Activated CD4-positive, CD25-positive, alpha-beta regulatory T cell treated with anti-CD3 and anti-CD28 coated beads, Interleukin-2, amount 50 U/mL, for 24 hours (primary cell): ENCODE data around the gene PLXNC1.

Source experiments
- ATAC-seq, 2 donors: fragments of 150-1000 bp; cut with Tn5 transposase; one replicate each; pipeline ENCODE4 v1.10.0; 2021; ENCODE audit warnings: mild to moderate bottlenecking in 1 of 2, moderate library complexity in 1 of 2

Gene PLXNC1

DNA sequence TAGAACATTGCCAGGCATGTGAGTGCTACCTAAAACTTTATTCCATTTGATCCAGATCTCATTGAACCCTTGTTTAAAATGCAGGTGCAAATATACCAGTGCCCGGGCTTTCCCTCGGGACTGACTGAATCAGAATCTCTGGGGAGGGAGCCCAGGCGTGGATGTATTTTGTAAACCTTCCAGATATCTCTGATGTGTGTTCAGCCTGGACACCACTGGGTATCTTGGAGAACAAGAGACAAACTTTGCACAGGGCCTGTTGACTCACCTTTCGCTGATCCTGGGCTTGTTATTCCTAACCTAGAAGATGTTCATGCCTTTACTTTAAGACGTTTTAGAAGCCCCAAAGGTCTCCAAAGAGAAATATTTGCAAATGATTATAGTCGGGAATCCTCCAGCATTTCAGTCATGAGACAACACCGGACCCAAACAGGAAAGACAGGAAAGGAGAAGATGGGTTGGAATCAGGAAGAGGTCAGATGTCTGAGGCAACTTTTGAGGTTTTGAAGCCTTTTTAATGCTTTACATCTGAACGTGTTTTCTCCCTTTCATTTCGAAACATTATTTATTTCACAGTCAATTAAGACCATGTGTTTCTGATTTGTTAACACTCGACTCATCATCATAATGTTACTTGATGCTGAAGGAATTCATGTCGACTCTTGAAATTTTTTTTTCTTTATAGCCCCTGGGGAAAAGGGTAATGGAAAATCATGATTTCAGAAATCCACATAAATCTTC, 118.6 kb downstream of the PLXNC1 start:
- ATAC-seq: no peak

DNA sequence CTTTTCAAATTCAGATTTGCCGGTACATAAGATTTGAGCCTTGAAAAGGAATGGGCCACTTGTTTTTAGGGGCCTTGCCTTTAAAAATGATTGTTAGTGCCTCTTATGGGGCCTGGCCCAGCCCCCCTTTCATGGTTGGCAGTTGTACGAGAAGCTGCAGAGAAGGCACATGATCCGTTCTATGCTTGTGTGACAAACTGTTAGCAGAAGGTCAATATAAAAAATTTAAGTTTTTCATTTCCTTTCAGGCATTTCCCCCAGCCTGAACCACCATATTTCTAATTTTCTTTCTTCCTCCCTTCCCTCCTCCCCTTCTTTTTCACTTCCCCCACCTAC, 119.1 kb downstream of the PLXNC1 start:
- ATAC-seq: no peak

DNA sequence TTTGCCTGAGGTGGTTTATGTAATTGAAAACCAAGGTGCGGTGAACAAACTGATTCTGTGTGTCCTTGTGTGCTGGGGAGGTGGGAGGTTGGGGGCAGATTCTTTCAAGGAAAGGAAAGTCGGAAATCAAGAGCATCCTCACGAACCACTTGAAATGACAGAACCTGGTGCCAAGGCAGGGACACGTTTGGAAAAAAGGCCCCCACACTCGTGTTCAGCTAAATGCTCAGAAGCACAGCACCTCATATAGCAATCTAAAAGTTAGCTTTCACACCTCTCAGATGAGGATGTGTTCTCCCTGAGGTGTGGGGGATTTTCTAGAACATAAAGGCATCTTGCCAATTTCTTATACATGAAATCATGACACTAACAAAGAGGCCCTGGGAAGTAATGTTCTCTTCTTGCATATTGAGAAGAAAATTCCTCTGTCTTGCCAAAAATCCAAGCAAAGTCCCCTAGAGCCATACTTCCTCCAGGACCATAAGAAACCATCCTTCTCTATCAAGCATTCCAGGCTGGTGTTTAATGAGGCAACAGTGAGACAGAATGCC, 119.6 kb downstream of the PLXNC1 start:
- ATAC-seq: no peak

DNA sequence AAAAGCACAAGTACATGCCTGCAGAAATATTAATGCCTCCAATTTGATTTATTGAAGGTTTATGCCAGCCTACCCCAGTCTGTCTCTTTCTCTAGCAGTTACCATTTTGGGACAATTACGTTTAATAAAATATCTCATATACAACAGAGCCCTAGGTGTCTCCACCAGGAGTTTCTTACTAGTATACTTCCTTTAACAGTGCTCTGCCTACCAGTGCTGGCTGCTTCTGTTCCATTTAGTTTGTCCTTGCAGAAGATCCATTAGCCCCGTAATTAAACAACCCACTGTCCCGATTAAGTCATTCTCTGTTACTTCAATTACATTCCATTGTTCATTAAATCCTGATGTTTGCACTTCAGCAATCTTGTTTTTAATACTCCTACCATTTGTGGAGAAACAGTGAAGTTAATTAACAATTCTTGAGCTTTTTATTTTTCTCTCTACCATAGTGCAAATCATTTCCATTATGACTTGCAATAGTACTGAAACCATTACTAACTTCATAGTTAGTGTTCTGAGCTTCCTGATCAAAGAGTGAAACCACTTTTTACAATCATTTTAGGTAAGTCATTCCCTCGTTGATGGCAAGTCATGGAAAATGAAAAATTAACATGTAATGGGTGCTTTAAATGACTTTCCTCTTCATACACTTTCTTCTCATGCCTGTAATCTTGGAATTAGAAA, 121.1 kb downstream of the PLXNC1 start:
- peak; percentile 82 to 86 for ATAC-seq

DNA sequence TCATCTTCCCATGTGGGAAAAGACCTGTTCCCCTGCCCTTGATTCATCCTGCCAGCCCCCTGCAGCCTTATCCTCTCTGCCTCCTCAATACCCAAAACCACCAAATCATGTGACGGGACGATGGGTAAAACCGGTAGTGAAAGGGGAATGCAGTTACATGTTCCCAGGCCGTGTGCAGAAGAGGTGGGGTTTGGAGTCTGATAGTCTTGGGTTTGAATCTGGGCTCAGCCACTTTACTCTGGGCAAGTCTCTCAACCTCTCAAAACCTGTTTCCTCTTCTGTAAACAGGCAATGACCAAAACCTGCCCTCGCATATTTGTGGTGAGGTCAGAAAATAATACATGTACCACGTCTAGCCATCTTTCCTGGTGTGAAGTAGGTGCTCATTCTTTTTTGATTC, 123.0 kb downstream of the PLXNC1 start:
- ATAC-seq: no peak

DNA sequence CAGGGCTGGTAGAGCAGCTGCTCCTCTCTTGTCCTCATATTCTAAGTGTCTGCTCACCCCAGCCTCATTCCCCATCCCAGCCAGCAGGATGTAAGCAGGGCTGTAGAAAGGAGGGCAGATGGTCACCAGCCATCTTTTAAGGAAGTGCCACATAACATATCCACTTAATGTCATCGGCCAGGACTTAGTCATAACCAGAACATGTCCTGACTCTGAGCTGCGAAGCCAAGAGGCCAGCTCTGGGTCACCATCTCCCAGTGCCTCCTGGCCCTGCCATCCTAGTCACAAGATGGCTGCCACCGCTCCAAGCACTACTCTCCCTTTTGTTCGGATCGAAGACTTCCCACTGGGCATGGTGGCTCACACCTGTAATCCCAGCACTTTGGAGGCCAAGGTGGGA, 123.9 kb downstream of the PLXNC1 start:
- ATAC-seq: no peak

DNA sequence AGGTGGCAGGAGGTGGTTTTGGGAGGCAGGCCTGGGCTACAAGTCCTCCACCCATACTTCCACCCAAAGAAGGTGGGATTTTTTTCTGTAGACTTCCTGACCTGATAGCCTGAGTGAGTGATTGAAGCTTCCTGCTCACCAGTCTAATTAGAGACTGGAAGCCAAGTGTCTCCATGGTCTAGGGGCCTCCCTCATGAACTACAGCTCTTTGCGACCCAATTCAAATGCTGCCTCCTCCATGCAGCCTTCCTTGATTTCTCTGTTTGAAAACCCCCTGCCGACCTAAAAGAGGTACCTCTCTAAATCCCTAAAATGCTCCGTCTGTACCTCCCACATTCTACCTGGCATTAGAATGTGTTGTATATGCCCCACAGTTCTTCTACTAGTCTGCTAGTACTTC, 124.9 kb downstream of the PLXNC1 start:
- ATAC-seq: no peak

DNA sequence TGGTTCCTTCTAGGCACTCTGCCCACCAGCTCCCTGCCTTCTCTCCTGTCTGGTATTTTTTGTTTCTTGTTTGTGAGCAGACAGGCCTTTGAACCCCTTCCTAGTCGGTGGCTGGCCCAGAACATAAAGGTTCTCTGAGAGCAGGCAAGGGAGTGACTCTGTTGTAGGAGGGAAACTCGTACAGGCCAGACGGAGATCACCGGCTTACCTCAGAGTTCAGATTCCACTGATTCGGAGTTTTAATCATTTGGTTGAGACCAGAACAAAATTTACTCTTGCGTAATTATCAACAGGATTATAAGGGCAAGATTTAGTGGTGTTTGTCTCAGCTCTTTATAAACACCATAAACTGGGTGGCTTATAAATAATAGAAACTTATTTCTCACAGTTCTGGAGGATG, 128.3 kb downstream of the PLXNC1 start:
- ATAC-seq: no peak

DNA sequence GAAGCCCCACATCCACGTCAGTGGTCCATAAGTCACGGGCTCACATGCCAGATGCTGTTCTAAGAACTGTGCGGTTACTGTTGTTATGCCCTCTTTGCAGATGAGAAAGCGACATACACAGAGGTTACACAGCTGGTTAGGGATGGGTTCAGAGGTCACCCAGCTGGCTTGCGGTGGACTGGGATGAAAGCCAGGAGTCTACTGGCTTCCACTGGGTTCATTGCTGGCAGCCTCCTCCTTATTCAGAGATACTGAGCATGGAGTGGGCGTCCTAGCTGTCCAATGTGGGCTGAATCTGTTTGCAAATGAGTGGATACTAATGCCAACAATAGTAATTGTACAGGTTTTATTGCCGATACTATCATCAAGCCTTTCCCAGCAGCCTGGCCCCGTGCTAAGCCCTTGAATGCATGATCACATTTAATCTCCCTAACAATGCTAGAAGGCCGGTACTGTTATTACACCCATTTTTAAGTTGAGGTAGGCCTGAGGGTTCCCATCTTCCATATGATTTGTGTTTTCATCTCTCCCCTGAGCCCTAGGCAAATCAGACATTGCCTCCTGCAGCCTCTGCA, 129.1 kb downstream of the PLXNC1 start:
- ATAC-seq: no peak

DNA sequence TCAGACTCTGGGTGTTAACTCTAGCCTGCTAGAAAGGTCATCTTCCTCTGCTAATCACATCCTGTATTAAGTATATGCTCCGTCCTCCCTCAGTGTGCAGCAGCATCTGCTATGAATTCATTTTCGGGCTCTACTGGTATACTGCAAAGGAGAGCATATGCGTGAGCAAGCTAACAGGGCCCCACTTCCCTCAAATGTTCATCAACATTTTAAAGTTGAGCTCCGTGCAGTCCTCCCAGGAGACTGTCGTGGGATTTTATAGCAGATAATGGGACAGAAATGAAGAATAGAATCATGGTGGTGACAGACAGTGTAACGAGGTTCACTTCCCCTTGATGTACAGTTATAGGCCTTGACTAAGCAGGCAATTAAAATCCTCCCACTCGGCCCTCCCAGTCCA, 131.7 kb downstream of the PLXNC1 start:
- ATAC-seq: no peak

DNA sequence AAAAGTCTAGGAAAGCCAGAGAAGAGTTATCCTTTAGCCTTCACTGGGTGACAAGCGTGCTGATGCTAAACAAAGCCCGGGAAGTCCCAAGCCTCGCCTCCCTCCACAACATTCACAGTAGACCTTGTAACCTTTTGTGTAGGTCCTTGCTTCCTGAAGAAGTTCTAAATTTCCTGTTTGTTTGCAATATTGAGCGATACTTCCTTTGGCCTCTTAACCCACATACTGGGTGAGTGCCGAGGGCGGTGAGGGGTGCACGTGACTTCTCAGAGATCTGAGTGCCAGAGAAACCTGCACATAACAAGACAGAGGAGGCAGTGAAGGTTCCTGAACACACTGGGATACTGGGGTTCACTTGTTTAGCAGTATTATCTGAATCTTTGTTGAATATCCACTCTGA, 134.3 kb downstream of the PLXNC1 start:
- peak in 1 of 2 donors; percentile 57 for ATAC-seq

DNA sequence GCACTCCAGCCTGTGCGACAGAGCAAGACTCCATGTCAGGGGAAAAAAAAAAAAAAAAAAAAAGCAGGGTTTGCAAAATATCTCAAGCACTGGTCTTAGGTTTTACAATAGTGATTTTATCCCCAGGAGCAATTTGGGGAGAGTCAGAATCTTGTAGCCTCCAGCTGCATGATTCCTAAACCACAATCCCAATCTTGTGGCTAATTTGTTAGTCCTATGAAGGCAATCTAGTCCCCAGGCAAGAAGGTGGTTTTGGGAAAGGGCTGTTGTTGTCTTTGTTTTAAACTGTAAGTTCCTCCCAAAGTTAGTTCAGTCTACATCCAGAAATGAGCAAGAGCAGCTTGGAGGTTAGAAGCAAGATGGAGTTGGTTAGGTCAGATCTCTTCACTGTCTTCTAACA, 135.7 kb downstream of the PLXNC1 start:
- ATAC-seq: no peak

DNA sequence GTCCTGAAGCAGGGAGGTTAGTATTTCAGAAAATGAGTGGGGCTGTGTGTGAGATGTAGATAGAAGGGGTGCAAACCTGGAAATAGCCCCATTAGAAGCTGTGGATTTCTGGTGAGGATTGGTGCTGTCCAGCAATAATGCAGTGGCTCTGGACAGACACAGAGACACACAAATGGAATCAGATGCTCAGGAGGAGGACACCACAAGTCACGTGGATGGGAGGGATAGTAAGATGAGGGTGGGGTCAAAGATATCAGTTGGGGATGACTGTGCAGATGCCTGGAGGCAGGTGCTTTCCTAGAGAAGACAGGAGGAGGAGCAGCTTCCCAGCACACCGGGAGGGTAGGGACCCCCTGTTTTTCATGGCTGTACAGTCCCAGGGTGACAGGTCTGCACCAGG, 136.5 kb downstream of the PLXNC1 start:
- no peak for ATAC-seq

DNA sequence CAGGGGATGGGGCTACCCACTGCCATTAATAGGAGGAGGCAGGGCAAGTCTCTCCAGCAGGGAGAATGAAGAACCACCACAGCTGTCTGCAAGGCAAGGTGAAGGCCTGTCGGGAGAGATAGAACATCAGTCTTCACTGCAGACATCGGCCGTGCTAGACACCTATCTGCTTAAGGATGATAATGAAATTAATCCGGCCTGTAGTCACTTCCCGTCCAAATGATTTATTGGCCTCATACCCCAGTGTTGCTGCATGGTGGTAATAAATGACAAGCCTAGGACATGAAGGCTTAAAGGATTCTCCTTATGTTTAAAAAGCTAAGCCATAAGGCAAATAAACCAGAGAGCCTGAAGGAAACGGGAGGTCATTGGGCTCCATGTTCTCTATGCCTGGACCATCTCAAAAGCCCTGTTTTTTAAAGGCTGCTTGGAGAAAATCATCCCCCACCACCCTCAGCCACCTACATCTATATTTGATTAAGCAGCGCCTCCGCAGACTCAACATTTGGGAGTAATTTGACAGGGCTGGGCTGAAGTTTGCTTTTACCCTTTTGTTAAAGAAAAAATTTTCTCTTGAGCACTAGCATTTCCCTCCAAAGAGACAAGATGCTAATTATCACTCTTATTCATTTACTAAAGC, 137.7 kb downstream of the PLXNC1 start:
- no peak for ATAC-seq

DNA sequence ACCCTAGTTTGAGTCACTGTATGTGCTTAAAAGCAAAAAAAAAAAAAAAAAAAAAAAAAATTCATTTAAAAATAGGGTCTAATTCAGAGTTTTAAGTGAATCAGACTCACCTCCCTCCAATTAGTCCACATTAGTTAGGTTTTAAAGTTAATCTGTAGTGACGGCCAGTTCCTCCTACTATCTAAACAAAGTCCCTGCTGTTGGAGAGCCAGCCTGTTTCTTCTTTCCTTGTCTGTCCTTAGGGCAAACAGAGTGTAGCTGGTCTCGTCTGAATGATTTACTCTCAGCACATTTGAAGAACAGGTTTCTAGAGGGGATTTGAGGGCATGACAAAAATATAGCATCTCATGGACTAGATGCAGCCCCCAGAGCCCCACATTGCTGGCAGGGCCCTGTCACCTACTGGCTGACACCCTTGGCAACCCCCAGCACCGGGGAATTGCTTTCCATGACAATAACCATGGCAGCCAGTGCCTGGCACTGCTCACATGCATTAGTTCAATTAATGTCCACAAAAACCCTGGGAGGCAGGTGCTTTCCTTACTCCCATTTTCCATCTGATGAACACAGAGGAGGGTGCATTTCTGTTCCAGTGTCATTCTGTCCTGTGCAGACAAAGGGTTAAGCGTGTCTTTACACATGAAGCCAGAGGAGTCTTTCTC, 138.3 kb downstream of the PLXNC1 start:
- ATAC-seq: no peak

DNA sequence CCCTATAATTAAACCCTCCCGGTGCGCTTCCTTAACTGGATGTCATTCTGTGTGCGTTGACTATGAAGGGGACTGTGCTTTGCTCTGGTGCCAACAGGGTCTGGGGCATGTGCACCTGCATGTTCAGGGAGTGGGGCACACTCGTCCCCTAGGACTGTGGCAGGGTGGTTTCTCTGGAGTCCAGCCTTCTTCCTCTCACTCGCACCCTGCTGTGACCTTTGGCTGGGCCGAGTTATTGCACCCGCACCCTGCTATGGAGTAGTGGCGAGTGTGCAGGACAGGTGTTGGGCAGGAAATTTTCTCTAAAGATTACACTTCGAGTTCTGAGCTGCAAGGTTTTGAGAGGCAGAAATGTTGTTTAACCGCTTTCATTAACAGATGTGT, 138.9 kb downstream of the PLXNC1 start:
- no peak for ATAC-seq

DNA sequence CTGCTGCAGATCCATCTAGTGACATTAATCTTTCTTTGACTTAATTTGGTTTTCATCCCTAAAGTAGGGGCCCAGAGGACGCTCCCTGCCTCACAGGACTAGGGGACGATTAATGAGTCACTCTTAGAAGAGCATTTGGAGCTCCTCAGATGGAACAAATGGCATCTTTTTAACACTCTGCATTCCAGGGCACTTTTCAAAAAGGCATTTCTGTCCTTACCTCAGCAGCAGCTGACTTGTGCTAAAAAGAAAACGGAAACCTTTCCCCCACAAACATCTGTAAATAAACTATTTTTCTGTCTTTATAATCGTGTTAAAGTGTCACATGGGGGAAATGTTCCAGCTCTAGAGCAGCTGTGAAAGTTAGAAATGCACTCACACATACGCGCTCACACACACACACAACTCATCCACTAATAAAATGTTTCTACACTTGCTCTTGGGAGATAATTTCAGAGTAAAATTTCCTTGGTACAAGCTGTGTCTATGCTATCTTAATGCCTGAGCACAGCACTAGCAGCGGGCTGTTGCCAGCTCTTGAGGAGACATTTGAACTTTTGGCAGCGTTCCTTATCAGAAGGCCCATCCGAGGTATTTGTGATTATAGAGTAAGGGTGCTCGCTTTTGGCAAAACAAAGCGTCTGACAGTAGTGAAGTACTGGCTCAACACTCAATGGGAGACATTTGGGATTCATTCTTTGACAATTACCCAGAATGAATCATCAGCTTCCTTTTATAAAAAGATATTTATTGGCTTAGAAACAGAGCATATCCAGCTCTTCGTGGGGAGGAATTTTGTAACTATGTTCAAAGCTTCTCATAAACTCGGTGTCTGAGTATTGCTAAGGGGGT, 141.3 kb downstream of the PLXNC1 start:
- ATAC-seq: no peak

DNA sequence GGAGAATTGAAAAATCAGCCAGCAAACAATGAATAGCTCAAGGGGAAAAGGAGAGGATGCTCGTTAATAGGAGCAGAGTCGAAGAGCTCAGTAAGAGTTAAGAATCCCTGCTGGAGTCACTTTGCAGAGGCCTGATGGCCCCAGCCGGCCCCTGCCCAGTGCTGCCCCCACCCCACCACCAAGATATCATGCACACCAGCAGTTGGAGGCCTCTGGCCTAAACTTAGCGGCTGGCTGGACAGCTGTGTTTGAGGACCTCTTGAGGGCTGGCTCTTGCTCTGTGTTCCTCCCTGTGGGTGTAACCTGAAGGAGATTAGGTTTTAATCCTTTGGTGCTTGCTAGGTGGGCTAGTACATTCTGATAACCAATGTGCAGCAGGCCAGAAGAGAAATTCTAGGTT, 142.0 kb downstream of the PLXNC1 start:
- no peak for ATAC-seq

DNA sequence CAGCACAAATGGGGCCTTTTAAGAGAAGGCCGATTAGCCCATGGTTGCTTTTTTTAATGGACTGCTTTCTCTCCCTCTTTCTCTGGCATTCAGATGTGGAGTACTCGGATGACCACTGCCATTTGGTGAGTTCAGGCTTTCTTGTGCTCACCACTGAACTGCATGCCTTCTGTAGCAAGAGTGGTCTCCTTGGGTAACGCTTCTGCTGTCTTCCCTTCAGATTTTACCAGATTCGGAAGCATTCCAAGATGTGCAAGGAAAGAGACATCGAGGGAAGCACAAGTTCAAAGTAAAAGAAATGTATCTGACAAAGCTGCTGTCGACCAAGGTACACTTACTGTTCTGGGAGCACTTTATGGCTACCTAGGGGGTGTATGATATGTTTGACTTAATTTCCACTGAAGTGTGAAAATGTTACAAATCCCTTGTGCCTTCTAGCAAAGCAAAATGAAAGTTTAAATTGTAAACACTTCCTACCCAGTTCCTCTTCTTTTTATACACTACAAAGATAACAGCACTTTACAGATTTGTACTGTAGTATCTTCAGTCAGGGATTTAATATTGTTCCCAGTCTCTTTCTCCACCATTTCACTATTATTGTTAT, 148.8 kb downstream of the PLXNC1 start:
- ATAC-seq: no peak

DNA sequence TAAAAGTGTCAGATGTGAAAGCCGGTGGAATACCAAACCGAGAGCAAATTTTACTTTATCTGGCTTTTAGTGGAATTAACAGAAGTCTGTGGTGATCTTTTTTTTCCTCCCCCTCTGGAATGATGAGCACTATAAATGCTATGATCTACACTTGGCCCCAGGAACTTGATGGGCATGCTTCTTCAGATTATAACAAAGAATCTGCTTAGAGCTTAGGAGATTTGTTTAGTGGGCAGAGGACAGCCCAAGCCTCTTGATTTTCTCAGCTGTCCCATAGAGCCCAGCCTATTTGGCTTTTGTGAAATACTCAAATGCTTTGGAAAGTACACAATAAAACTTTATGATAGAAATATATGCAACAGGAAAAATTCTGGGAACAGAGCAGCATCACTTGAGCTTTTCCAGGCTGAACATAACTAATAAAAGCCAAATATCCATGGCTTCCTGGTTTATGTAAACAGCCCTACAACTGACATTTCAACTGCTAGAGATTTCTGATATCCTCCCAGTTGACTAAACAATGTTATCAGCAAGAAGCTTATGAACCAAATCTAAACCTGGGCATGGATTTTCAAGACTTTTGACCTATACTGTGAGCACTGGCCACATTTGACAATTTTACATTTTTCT, 149.6 kb downstream of the PLXNC1 start:
- no peak for ATAC-seq

DNA sequence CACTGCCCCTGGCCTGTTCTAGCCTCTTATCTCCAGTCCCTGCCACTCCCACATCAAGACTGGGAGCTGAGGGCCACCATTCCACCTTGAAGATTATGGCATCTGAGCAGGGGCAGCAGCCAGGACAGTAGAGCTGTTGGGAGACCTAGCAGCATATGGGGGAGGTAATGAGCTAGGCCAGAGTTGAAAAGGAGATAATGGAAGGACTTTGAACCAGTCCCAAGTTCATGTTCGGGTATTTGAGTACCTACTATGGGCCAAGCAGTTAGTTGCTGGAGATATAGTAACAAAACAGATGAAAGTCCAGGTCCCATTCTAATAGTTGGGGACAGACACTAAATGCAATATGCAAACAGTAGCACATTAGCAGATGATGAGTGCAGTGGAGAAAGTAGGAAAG, 151.5 kb downstream of the PLXNC1 start:
- no peak for ATAC-seq
